GM12873 (cell line): ENCODE results near the gene APBB1IP.

Experiments
- CTCF ChIP-seq: IDR thresholded peaks from 2 replicates; pipeline ENCODE4 v1.5.1; 2012; ENCODE audit warnings: low read depth, mild to moderate bottlenecking, moderate library complexity, low read length, control low read depth; ENCODE audit not compliant: insufficient read depth; ENCODE audit errors: missing control alignments

The APBB1IP gene

GRCh38 chr10:26534384-26534783 lies 96.2 kb downstream of the APBB1IP start:
- peak; percentile 36 for TF ChIP-seq CTCF

GRCh38 chr10:26540601-26541000 lies 102.5 kb downstream of the APBB1IP start:
- no peak for TF ChIP-seq CTCF

DNA sequence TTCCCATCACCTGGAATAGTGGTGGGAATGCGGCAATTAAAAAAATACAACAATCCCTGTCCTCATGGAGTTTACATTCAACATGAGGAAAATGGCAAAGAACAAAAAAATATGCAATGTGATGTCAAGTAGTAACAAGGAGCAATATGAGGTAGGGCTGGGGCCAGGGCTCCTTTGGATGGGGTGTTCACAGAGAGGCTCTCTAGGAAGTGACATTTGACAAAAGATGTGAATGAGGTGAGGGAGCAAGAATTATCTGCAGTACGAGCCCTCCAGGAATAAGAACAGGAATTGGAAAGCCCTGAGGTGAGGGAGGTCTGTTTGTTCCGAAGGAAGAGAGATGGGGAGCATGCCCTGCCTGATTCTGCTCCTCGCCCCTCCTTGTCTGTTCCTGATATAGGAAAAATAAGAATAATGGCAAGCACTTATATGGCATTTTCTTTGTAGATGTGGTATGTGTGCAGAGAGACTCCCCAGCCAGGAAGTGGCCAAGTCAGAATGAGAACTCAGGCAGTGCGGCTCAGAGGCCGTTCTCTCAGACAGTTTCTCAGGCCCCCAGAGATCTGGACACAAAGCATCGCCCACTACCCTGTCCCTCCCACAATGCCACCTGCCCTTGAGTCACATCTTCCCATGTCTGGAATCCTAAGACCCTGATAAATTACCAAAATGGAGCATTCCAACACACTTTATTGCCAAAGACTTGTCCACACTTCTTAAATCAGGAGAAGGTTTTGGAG lies 105.6 kb downstream of the APBB1IP start:
- TF ChIP-seq CTCF, result no peak

DNA sequence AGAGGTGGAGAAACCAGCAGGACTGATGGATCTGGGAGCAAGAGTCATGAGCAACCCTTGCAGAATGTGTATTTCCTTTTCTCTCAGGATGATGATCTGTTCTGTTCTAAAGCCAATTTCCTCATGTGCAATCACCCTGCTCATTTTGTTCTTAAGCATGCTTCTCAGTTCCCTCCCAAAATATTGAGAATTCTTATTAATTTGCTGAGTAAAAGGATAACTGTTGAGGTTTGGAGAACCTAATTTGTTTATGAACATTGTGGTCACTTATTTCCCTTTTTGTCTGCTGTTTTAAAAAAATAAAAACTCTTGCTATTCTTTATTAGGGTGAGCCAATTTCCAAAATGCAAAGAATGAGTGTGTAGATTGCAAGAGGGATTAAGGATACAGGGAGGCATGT lies 106.8 kb downstream of the APBB1IP start:
- no peak for TF ChIP-seq CTCF

GRCh38 chr10:26550774-26551526 lies 112.8 kb downstream of the APBB1IP start:
- TF ChIP-seq CTCF, result peak; percentile 17

DNA sequence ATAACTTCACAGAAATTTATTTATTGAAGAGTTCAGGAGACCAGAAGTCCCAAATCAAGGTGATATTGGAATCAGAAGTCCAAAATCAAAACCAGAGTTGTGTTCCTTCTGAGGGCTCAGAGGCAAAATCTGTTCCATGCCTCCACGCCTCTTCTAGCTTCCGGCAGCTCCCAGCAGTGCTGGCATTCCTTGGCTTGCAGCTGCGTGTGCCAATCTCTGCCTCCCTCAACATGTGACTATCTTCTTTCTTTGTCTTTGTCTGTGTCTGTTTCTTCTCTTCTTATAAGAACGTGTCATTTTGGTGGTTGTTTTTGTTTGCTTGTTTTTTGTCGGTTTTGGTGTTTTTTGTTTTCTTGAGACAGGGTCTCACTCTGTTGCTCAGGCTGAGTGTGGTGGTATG lies 116.1 kb downstream of the APBB1IP start:
- no peak for TF ChIP-seq CTCF

DNA sequence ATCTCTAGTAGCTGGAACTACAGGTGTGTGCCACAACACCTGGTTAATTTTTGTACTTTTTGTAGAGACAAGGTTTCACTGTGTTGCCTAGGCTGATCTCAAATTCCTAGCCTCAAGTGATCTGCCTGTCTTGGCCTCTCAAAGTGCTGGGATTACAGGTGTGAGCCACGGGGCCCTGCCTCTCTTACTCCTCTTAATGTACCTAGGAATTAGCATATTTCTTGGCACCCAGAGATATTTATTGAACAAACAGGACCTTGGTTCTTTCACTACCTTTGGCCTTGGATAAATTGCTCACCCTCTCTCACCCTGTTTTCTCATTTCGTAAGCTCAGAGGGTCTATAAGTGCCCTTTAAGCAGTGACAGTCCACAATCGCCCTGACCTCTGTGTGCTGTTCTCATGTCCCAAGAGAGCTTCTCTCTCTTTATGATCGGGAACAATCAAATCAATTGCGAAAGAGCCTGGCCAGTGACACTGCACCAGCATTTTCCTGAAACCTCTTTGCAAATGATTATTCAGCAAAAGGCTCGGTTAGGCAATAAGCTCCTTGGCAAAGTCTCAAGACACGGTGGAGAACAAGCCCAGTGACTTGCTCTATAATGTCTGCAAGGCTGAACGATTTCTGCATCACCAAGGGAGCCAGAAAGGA lies 117.7 kb downstream of the APBB1IP start:
- no peak for TF ChIP-seq CTCF
